CD4-positive, alpha-beta T cell treated with Interleukin-12 subunit alpha and Interleukin-12 subunit beta, for 1 hour (primary cell): ENCODE results near the gene RPUSD1.

Experiments used
- DNase-seq: peaks from one replicate; pipeline ENCODE4 v3.0.0-alpha.2; 2020

The RPUSD1 gene

GRCh38 chr16:741986-742629, 46.1 kb downstream of the RPUSD1 start:
- no peak for DNase-seq

GRCh38 chr16:740764-741505, 47.2 kb downstream of the RPUSD1 start, which contains the start of gene CIAO3:
TSS of gene CIAO3 (minus strand) at chr16:740997. CDS start at chr16:740985, 12 bp downstream.
- peak; percentile 93 for DNase-seq

- DNase-seq, result no peak
These were observed 47.8 kb downstream of the RPUSD1 start for GRCh38 chr16:740459-740763.

DNA sequence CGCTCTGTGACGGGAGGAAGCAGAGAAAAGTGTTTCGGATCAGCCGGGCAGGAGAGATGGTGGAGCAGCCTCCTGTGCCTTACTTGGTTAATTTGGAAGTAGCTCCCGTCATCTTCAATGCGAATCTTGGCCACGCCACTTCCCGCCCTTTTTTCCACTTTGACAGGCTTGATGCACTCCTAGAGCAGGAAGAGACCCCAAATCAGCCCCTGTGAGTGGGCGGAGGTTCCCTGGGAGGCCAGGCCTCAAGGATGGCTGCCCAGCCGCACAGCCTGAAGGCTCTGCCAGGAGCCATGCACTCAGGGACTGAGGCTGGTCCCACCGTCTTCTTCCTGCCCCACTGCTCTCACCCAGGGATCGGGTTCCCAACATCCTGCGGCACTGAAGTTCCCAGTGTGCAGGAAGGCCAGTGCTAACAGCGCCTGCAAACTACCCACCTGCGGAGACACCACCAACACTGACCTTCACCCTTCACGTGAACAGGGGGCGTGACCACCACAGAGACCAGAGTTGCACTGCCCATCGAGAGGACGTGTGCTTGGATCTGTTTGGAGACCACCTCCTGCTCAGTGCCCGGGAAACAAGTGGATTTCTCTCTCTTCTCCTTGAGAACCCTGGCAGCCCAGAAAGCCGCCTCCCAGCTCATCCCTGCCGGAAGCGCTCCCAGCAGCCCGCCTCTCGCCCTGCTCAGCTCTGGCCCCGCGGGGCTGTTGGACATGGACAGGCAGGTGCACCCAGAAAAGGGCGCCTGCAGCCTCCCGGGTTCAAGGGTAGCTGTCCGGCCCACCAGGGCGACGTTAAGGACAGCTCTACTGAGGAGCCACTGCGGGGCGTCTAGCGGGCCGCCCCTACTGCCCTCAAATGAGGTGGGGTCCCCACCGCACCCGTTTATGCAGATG, 48.4 kb downstream of the RPUSD1 start:
- no peak for DNase-seq

GRCh38 chr16:736936-737481, 51.2 kb downstream of the RPUSD1 start:
- no peak for DNase-seq

- no peak for DNase-seq
These were observed 52.2 kb downstream of the RPUSD1 start for GRCh38 chr16:735982-736453.

- DNase-seq, result no peak
These were observed 53.0 kb downstream of the RPUSD1 start for GRCh38 chr16:734981-735881.
